CD4-positive, alpha-beta T cell treated with Interferon gamma for 1 hour (primary cell): ENCODE data around the gene BCAR3.
A peak's percentile ranks its signal among the peaks of the same experiment; 100 is the strongest.
"Not testable (repeated sequence)": the region's sequence is repeated elsewhere in the genome, so short reads cannot be mapped to it uniquely, and the experiment has no call there.

ENCODE experiments used
- DNase-seq: peaks from one replicate; pipeline ENCODE4 v3.0.0-alpha.2; 2020

BCAR3 gene

DNA sequence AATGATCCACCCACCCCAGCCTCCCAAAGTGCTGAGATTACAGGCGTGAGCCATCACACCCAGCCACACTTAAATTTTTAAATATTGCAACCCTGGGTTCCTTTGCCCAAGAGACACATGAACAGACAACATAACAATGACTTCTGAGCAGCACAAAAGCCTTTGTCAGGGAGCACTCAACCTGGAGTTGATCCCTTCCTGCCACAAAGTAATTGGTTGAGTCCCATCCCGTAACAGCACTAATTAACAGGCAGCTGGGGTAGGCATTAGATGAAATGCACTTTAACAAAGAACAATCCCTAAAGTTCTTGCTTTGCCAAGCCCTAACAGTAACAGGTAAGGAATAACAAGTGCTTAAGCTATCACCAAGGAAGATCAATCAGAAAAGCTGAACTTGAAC lies 5.9 kb upstream of the BCAR3 start:
- DNase-seq: no peak

DNA sequence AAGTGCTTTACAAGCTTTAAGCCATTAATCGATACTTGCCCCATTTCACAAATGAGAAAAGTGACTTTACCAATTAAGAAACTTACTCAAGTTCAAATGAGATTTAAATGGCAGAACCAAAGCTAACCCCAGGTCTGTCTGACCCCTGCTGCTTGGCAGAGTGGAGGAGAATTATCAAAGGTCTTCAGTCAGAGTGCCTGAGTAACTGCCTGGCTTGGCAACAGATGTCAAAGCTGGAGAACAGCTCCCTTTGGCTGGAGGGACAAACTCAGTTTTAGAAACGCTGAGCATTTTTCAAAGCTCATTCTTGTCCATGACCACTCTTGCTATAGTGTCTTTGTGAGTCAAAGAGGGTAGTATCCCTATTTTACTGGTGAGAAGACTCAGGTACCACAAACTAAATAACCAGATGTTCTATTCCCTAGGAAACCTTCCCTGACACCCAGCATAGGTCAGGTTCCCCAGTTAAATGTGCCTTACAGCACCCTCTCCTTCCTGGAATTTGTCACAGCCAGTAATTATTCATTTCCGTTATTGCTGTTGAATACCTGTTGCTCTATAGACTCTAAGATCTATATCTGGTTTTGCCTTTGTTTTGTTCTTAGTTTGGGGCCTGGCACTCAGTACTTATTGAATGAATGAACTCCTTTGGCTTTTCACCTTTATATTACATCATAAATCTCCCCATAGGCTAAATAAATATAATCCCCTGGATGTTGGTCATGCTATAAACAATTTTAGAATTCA lies 5.0 kb upstream of the BCAR3 start:
- no peak for DNase-seq

- no peak for DNase-seq
Measured at GRCh38 chr1:93685918-93686317, 4.3 kb upstream of the BCAR3 start.

DNA sequence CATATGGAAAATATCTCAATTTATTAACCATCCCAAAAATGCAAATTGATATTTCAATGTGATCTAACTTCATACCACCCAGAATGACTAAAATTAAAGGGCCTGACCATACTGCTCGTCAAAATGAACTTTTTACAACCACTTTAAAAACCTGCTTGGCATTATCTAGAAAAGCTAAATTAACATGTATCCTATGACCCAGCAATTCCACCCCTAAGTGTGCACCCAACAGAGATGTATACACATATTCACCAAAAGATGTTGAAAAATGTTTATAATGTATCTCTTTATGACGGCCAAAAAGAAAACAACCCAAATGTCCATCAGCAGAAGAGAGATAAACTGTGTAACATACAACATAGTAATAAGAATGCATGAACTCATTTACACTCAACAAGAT lies 1.6 kb upstream of the BCAR3 start:
- DNase-seq: no peak

- DNase-seq: no peak
Measured at GRCh38 chr1:93681989-93682412, 364 bp upstream of the BCAR3 start.

- DNase-seq: peak; percentile 56
Measured at GRCh38 chr1:93680420-93681100, 1.1 kb downstream of the BCAR3 start.

DNA sequence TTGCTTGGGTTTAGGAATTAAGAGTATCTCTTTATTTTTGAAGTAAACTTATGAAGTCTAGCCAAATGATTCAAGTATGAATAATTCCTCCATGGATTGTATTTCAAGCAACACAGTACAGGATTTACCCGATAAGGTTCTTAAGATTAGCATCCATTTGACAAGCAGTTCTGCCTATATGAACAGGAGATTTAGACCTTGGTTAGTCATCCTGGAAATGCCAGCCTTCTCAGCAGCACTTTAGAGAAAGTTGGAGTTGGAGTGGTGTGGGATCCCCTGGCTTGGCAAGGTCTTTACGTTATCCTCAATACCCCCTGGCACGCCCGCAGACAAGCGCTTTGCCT lies 1.6 kb downstream of the BCAR3 start:
- no peak for DNase-seq

DNA sequence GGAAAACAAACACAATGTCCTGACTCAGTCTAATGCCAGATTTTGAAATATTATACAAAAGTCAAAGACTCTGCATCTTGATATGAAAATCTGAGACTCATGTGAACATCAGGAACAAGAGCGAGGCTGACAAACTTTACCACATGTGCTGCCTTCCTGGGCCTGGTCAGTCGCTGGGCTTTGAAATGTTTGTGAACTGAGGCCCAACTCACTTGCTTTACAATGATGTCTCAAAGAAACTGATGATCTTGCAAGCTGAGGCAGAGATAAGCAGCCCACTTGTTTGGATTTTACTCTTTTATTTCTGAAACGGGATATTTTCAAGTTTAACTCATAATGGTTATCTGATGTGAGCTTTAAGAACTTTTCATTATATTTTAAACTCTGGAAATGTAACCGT lies 2.1 kb downstream of the BCAR3 start:
- no peak for DNase-seq

DNA sequence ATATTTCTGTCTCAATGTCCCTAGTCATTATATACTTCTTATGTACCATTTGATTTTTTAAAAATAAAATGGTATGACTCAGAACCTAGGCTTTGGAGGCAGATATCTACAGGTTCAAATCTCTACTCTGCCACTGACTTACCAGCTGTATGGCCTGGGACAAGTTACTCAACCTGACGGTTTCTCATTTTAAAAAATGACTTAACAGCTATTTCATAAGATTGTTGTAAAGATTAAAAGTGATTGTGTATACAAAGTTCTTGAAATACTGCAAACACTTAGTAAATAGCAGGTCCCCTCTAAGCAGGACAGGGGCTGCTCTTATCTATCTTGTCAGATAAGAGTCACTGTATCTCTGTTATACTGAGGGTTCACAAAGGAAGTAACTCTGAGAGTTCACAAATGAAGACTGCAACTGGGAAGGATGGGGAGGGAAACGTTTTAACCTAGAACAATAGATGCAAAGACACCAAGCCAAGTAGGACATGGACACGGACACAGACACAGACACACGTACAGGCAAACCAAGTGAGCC lies 2.6 kb downstream of the BCAR3 start:
- no peak for DNase-seq

DNA sequence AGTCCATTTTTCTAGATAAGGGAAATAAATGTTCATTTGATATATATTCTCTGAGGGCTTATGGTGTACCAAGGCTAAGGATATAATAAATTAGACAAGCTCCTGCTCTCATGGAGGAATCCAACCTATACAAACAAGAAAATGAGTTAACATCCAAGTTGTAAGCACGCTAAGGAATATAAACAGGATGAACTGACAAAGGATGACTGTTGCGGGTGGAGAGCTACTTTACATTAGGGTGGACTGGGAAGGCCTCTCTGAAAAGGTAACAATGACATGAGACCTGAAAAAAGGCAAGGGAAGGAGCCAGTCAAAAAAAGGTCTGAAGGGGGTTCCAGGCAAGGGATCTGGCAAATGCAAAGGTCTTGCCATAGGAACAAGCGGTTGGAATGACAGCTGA lies 3.1 kb downstream of the BCAR3 start:
- no peak for DNase-seq

- DNase-seq: no peak
Measured at GRCh38 chr1:93677729-93678128, 3.9 kb downstream of the BCAR3 start.

GRCh38 chr1:93676427-93676826 lies 5.2 kb downstream of the BCAR3 start:
- DNase-seq: no peak

DNA sequence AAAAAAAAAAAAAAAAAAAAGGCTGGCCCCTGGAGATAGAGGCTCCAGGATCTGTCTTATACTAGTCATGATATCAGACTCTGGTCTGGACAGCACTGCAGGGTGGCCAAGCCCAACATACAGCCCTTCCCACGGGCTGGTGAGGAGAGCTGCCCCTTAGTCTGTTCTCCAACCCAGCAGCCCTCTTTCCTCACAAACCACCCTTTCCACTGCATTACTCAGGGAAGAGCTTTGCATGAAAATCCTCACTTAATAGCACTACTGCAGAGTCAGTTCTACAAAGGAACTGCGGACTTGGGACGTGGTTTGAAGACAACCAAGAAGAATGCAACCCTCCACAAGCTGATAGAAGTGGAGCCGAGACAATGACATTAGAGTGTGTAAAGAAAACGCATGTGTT lies 5.7 kb downstream of the BCAR3 start:
- no peak for DNase-seq

DNA sequence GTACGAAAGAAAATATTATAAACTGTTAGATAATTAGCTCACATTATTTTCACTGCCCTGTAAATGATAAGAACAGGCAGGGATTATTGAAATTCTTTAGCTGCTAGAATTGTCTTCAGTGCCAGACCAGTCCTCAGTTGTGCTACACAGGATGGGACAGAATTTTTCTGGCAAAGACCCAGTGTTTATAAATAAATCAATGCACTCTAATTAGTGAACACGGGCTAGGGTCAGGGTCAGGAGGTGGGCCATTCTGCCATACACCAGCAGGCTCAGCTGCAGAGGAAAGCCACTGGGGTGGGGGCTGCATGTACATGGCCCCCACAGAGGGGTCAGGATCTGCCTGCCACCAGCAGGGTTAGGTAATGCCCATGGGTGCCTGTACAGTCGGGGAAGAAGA lies 6.4 kb downstream of the BCAR3 start:
- no peak for DNase-seq

DNA sequence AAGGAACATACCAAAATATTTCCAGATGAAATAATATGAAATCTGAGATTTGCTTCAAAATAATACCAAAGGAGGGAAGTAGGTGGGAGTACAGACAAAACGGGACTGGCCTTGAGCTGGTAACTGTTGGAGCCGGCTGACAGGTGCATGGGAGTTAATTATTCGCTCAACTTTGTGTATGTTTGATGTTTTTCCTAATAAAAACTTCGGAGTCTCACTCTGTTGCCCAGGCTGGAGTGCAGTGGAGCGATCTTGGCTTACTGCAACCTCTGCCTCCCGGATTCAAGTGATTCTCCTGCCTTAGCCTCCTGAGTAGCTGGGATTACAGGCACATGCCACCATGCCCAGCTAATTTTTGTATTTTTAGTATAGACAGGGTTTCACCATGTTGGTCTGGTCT lies 7.6 kb downstream of the BCAR3 start:
- not testable (repeated sequence) for DNase-seq

GRCh38 chr1:93673163-93673829 lies 8.3 kb downstream of the BCAR3 start:
- no peak for DNase-seq

GRCh38 chr1:93672477-93673162 lies 9.0 kb downstream of the BCAR3 start:
- DNase-seq: no peak

GRCh38 chr1:93672069-93672468 lies 9.6 kb downstream of the BCAR3 start:
- peak; percentile 21 for DNase-seq

DNA sequence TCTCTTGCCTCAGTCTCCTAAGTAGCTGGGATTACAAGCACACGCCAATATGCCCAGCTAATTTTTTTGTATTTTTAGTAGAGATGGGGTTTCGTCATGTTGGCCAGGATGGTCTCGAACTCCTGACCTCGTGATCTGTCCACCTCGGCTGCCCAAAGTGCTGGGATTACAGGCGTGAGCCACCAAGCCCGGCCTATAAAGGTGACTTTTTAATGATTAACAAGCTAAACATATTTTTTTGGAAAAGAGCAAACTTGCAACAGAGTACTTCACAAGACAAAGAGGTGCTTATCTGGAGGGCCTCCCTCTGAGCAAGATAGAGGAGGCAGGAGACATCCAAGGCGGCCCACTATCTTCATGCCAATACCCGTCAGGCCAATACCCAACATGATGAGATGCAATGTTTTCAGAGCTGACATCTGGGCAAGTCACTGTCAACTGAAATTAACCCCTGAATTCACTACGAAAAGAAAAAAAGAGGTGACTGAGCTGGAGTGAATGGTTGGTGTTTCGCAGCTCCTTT lies 10.5 kb downstream of the BCAR3 start:
- DNase-seq: no peak

GRCh38 chr1:93670141-93670540 lies 11.5 kb downstream of the BCAR3 start:
- no peak for DNase-seq

DNA sequence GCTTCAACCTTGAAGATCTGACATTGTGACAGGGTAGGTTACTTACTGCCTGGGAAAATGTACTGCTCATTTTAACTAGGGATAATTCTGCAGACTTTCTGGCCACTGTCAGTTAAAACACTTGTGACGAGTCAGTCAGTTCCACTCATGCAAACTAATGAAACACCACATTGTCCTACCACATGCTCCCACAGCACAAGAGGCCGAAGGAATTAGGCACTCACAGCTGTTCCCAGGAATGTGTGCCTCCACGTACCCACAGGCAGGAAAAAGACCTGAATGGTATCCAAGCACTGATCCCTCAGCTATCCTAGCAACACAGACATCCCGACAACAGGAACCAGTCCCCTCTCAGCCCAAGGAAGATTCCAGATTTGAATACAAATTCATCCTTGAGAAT lies 12.3 kb downstream of the BCAR3 start:
- DNase-seq: no peak

DNA sequence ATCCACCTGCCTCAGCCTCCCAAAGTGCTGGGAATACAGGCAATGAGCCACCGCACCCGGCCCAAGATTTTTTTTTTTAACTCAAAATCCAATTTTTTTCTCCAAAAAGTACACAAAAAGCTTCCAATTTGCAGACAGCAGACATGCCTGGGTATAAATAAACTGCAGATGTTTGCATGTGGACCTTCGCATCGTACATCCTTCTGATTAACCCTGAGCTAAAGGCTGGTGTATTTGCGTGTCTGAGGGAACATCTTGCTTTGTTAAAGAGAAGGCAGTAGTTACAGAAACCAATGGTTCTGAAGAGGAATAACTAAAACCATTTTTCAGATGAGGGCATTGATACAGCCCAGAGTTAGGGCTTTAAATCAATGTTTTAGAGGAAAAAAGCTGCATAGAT lies 12.7 kb downstream of the BCAR3 start:
- no peak for DNase-seq

- DNase-seq: no peak
Measured at GRCh38 chr1:93668121-93668520, 13.5 kb downstream of the BCAR3 start.
